ENCODE data around the gene PDSS2.

The PDSS2 gene

GRCh38 chr6:107114213-107114925, 345.0 kb downstream of the PDSS2 start:
- peak; percentile 49 for DNase-seq

GRCh38 chr6:107110200-107110599, 349.2 kb downstream of the PDSS2 start:
- DNase-seq = no peak

DNA sequence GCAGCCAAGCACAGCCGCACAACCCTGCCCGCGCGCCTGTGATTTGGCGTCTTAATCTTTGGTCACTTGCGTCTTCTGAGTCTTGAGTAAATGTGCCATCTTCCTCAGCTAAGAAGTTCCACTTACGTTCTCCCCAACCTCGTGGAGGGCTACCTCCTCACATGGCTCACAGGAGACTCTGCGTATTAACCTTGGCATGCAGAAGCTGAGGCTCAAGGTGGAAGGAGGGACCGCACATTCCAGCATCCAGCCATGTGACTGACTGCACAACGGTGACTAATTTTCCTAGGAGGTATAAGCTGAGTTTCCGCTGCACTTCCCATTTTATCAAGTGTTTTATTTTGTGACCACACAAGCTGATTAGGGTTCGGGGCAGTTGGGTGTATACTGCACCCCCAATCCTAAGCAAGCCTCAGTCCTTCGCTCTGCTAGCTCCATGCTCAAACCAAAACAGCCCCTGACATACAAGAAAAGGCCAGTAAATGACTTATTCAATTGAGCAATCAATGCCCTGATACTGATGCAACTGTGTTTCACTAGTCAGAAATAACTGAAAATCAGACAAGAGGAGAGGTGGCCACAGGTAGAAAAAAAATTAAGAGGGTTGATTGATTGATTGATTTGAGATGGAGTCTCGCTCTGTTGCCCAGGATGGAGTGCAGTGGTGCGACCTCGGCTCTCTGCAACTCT, 351.0 kb downstream of the PDSS2 start:
- no peak for DNase-seq

GRCh38 chr6:107107791-107108190, 351.6 kb downstream of the PDSS2 start:
- no peak for DNase-seq

DNA sequence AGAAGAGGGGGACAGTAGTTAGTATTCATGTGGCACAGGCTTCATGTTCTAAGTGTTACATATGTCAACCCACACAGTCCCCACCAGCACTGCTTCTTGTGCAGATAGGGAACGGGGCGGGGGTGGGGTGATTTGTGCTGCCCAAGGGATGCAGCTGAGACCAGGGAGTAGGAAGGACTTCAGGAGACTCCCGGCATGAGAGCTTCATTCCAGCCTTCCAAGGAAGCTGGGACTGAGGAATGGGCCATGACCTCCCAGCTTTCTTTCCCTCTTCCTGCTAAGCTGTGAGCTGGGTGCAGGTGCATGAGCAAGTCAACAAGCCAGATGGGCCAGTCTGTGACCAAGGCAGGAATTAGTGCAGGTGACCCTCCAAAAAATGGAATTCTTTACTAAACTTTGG, 353.2 kb downstream of the PDSS2 start:
- DNase-seq = no peak

- no peak for DNase-seq
Observed at GRCh38 chr6:107105511-107106116, 353.8 kb downstream of the PDSS2 start.

- no peak for DNase-seq
Observed at GRCh38 chr6:107103082-107103481, 356.3 kb downstream of the PDSS2 start.

Measured in effector CD8-positive, alpha-beta T cell (primary cell).